GM19351 (cell line): ENCODE results near the gene TESK2.

Experiments
- ATAC-seq: cut with Tn5 transposase; IDR thresholded peaks from one replicate; pipeline ENCODE4 v1.9.1; 2021; ENCODE audit warnings: mild to moderate bottlenecking, moderate library complexity; ENCODE audit not compliant: unreplicated experiment

TESK2 gene

GRCh38 chr1:45339789-45340558 is 151.0 kb downstream of the TESK2 start, which contains the start of the genes MUTYH and TOE1:
Gene MUTYH, minus strand, starts transcription at chr1:45340440. Its CDS starts 5,935 bp downstream, at chr1:45334505.
Gene TOE1, plus strand, starts transcription at chr1:45340170. Its CDS starts 83 bp downstream, at chr1:45340253.
- ATAC-seq = peak; percentile 81

- no peak for ATAC-seq
These were observed 153.2 kb downstream of the TESK2 start for GRCh38 chr1:45337630-45338325.

- ATAC-seq = no peak
These were observed 155.1 kb downstream of the TESK2 start for GRCh38 chr1:45335855-45336324.

DNA sequence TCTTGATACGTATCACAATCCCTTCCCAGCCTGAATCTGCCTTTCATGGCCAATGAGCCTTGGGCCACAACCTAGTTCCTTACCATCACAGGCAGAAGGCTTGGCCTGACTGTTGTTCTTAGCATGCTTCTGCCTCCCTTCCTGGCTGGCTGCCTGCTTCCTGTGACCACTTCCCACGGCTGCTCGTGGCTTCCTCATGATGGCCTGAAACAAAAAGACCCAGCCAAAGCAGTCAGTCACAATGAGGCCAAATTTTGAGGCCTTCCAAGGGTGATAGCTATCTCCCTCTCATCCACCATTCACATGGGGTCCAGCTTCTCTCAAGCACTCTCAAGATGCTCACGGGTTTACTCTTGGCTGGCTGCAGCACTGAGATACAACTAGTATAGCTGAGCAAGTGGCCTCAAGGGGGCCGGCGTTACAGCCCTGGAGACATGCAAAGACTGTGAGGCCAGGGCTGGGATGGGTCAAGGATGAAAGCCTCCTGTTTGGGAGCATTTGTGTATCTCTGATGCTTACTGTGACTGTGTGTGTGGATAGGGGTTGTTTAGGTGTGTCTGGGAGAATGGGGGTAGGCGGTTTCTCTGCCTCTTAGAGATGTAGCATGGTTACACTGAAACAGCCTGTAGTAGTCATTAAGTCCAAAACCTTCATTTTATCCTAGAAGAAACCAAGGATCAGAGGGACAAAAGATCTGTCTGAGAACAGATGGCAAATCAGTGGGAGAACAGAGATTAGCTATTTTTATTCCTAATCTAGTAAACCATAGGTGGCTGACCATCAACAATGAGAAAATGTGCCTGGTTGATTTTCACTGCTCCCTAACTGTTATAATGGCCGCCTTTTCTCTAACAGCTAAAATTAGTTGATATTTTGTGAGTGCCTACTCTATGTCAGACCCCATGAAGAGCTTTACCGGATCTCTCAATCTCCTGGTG is 156.4 kb downstream of the TESK2 start:
- no peak for ATAC-seq

- ATAC-seq = no peak
These were observed 158.6 kb downstream of the TESK2 start for GRCh38 chr1:45332346-45332720.

DNA sequence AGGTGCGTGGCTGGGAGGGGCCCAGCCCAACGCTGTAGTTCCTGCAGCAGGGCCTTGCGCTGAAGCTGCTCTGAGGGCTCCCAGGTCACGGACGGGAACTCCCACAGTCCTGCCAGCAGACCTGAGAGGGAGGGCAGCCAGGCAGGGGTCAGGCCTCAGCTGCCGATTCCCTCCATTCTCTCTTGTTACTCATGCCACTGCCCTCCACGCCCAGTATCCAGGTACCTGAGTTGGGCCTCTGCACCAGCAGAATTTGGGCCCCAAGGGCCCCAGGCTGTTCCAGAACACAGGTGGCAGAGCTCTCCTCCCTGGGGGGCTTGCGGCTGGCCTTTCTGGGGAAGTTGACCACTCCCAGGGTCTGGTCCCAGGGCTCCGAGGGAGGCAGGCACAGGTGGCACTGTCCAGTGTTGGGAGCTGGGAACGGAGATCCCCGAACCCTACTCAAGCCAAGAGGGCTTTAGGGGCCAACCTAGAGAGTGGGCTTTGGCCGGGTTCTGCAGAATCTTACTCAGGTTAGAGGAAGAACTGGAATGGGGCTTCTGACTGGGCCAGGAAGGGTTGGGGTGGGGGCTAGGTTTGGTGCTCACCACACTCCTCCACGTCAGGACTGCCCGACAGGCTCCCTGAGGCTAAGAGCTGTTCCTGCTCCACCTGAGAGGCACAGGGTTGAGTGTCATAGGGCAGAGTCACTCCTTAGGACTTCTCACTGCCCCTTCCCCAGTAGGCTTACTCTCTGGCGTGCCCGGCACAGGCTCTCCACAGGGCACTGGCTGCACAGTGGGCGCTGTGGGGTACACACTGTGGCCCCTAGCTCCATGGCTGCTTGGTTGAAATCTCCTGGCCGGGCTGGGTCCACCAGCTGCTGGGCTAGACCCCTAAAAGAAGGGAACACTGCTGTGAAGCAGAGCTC is 159.3 kb downstream of the TESK2 start:
- no peak for ATAC-seq

GRCh38 chr1:45329445-45329844 is 161.5 kb downstream of the TESK2 start:
- ATAC-seq = no peak

- no peak for ATAC-seq
These were observed 162.3 kb downstream of the TESK2 start for GRCh38 chr1:45328680-45329079.

DNA sequence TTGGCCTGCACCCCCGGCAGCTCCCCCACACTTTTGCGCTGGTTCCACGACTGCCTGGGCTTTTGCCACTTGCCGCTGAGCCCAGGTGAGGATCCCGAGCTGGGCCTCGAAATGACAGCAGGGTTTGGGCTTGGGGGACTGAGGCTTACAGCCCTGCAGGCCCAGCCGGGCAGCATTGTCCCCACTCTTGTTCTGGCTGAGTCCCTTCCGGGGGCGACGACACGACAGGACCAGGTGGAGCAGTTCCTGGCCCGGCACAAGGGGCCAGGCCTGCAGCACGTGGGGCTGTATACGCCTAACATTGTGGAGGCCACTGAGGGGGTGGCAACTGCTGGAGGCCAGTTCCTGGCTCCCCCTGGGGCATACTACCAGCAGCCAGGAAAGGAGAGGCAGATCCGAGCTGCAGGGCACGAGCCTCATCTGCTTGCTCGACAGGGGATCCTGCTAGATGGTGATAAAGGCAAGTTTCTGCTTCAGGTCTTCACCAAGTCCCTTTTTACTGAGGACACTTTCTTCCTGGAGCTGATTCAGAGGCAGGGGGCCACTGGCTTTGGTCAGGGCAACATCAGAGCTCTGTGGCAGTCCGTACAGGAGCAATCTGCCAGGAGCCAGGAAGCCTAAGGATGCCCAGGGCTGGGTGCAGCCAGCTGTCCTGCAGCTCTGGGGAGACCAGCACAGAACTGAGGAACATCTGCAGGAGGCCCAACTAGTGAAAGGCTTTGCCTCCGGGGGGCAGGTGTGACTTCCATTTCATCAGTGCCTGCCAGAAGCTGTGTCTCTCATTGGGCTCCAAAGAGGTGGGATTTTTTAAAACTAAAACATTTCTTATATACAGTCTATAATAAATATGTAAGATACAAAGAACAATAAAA is 163.1 kb downstream of the TESK2 start:
- no peak for ATAC-seq

DNA sequence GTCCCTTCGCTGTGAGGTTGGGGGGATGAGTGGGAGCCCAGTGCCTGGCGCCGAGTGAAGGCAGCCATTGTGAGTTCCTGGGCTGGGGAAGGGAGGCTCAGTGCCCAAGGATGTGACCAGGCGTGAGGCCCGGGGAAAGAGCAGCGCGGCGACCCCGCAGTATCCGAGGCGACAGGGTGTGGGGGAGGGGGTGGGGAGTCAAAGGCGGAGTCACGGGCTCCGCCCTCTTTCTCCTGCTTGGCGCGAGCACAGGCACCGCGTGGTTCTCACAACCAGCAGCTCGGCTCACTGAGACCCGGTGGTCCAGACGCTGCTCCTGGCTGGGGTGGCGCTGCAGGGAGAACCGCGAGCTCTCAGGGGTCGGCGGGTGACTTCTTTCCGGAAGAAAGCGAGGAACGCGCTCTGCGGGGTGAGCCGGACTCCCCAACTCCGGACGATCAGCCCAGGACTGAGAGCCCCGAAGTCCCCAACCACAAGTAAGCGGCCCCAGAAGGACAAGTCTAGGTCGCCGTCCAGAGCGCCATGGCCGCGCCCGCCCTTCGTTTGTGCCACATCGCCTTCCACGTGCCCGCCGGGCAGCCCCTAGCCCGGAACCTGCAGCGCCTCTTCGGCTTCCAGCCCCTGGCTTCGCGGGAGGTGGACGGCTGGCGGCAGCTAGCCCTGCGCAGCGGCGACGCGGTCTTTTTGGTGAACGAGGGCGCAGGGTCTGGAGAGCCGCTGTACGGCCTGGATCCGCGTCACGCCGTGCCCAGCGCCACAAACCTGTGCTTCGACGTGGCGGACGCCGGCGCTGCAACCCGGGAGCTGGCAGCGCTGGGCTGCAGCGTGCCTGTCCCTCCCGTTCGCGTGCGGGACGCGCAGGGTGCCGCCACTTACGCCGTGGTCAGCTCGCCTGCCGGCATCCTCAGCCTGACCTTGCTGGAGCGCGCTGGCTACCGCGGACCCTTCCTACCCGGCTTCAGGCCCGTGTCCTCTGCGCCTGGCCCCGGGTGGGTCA is 164.0 kb downstream of the TESK2 start, which contains the start of gene HPDL:
TSS of gene HPDL (plus strand) at position 269 of the 997 bp plus-strand sequence. CDS start at position 523, 254 bp downstream.
- peak; percentile 64 for ATAC-seq

GRCh38 chr1:45325851-45326506 is 165.0 kb downstream of the TESK2 start:
- ATAC-seq = no peak

- ATAC-seq = no peak
These were observed 168.4 kb downstream of the TESK2 start for GRCh38 chr1:45322486-45323040.

DNA sequence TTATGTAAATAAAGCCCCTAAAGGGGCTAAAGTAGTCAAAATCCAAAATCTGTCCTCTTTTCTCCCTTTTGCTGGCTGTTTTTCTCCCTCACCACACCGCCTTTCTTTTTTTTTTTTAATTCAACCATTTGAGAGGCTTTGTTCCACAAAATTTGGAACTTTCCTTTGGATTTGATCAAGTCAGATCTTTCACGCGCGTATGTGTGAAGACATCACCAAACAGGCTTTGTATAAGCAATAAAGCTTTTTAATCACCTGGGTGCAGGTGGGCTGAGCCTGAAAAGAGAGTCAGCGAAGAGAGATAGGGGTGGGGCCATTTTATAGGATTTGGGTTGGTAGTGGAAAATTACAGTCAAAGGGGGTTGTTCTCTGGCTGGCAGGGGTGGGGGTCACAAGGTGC is 169.5 kb downstream of the TESK2 start:
- ATAC-seq = no peak

GRCh38 chr1:45319761-45320160 is 171.2 kb downstream of the TESK2 start:
- ATAC-seq = no peak

GRCh38 chr1:45317166-45317565 is 173.8 kb downstream of the TESK2 start:
- ATAC-seq = no peak

GRCh38 chr1:45314266-45314665 is 176.7 kb downstream of the TESK2 start:
- no peak for ATAC-seq

- no peak for ATAC-seq
These were observed 184.1 kb downstream of the TESK2 start for GRCh38 chr1:45306905-45307304.
